ENCODE measurements around the gene ERVH48-1.

- TF ChIP-seq EZH2 (IDR thresholded peaks at IDR 0.05) (no peak), POLR2AphosphoS5 (IDR thresholded peaks at IDR 0.05; ENCODE audit: borderline replicate concordance, low read depth, low read length) (no peak), FOXP2 (optimal IDR thresholded peaks at IDR 0.05; ENCODE audit: control extremely low read depth, extremely low read length, insufficient read depth) (no peak)
These were observed 37.1 kb upstream of the ERVH48-1 start for GRCh38 chr21:42962380-42963007.

Measured in SK-N-MC (cell line).